Stimulated activated CD8-positive, alpha-beta memory T cell treated with anti-CD3 and anti-CD28 coated beads, Interleukin-12 subunit alpha, Interleukin-12 subunit beta, amount 100 ng/mL, for 4 hours (primary cell): ENCODE data around the gene PPP2R5D.

Experiments
- DNase-seq: peaks from one replicate; pipeline ENCODE4 v3.0.0-alpha.2; 2020; ENCODE audit warnings: low read depth

PPP2R5D gene

GRCh38 chr6:42963855-42964605 lies 20.3 kb upstream of the PPP2R5D start:
- DNase-seq, result no peak

GRCh38 chr6:42966571-42966970 lies 17.8 kb upstream of the PPP2R5D start:
- no peak for DNase-seq

- no peak for DNase-seq
Measured at GRCh38 chr6:42967228-42967627, 17.1 kb upstream of the PPP2R5D start.

- DNase-seq, result no peak
Measured at GRCh38 chr6:42968126-42968701, 16.2 kb upstream of the PPP2R5D start.

- DNase-seq, result no peak
Measured at GRCh38 chr6:42968783-42969182, 15.6 kb upstream of the PPP2R5D start.

GRCh38 chr6:42969431-42969830 lies 14.9 kb upstream of the PPP2R5D start:
- DNase-seq, result no peak

- no peak for DNase-seq
Measured at GRCh38 chr6:42969934-42970333, 14.4 kb upstream of the PPP2R5D start.

- DNase-seq, result no peak
Measured at GRCh38 chr6:42970871-42971612, 13.3 kb upstream of the PPP2R5D start.

- DNase-seq, result no peak
Measured at GRCh38 chr6:42971746-42972327, 12.5 kb upstream of the PPP2R5D start.

GRCh38 chr6:42973926-42974325 lies 10.4 kb upstream of the PPP2R5D start:
- no peak for DNase-seq

GRCh38 chr6:42974919-42975505 lies 9.4 kb upstream of the PPP2R5D start:
- no peak for DNase-seq

- DNase-seq, result no peak
Measured at GRCh38 chr6:42978487-42978838, 5.9 kb upstream of the PPP2R5D start.

GRCh38 chr6:42978839-42979522 lies 5.4 kb upstream of the PPP2R5D start, which contains the start of gene PEX6:
TSS of gene PEX6 (minus strand) at chr6:42979181. CDS start at chr6:42979150, 31 bp downstream.
- DNase-seq, result peak; percentile 84

GRCh38 chr6:42979523-42980177 lies 4.7 kb upstream of the PPP2R5D start:
- no peak for DNase-seq

GRCh38 chr6:42981836-42982235 lies 2.5 kb upstream of the PPP2R5D start:
- DNase-seq, result no peak

- no peak for DNase-seq
Measured at GRCh38 chr6:42984924-42985475, 630 bp downstream of the PPP2R5D start.

GRCh38 chr6:42987533-42988451 lies 3.4 kb downstream of the PPP2R5D start:
- DNase-seq, result no peak

GRCh38 chr6:42988486-42989020 lies 4.2 kb downstream of the PPP2R5D start:
- no peak for DNase-seq

GRCh38 chr6:42989923-42990322 lies 5.6 kb downstream of the PPP2R5D start:
- no peak for DNase-seq

GRCh38 chr6:42993445-42993844 lies 9.1 kb downstream of the PPP2R5D start:
- DNase-seq, result no peak
